ENCODE measurements around the gene KPNA2. TPM values are rescaled to one million over a fixed set of nuclear protein-coding genes. Genes with fewer than 3 reads are reported as not detected.
"Not testable (repeated sequence)": the region's sequence is repeated elsewhere in the genome, so short reads cannot be mapped to it uniquely, and the experiment has no call there.

The KPNA2 gene
- total RNA-seq, 1 experiment from 2014 or later: 211 TPM

GRCh38 chr17:68047890-68048542 lies 12.5 kb downstream of the KPNA2 start:
- not testable (repeated sequence) for H3K27me3 ChIP-seq, DNase-seq, H3K4me3 ChIP-seq, H3K9me3 ChIP-seq
- peaks cover 56% of the 10 kb centered on the region for H3K36me3 ChIP-seq

DNA sequence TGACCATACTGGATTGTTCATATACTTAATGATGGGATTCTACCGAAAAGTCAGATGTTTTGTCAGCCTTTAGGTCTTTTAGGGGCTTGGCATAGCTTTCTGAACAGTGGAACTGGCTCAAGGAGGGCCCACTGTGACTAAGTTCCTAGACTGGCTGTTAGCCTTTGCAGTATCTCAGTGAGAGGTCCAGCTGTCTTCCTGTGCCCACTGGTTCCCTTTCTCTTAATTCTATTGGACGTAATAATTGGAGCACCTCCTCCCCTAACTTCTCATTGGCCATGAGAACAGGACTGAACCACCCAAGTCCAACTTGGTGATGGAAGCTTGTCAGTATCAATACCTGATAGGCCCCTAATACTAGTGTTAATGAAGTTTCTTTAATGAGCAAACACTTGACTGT lies 13.5 kb downstream of the KPNA2 start:
- H3K9me3 ChIP-seq: no peaks in the 10 kb centered on the region
- no peak for DNase-seq
- H3K27me3 ChIP-seq: no peaks in the 10 kb centered on the region
- H3K4me3 ChIP-seq: no peak overlapping the region
- H3K36me3 ChIP-seq: peaks cover 46% of the 10 kb centered on the region

DNA sequence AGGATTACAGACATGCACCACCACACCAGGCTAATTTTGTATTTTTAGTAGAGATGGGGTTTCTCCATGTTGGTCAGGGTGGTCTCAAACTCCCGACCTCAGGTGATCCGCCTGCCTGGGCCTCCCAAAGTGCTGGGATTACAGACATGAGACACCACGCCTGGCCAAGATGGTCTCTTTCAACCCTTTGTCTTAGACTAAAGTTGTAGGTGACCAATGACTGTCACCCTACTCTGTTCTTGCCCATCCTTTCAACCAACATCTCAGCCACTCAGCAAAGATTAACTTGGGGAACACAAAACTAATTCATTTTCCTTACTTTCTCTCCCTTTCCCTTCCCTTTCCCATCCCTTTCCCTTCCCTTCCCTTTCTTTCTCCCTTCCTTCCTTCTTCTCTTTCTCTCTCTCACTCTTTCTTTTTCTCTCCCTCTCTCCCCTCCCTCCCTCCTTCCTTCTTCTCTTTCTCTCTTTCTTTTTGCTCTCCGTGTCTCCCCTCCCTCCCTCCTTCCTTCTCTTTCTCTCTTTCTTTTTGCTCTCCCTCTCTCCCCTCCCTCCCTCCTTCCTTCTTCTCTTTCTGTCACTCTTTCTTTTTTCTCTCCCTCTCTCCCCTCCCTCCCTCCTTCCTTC lies 14.4 kb downstream of the KPNA2 start:
- peaks cover 37% of the 10 kb centered on the region for H3K36me3 ChIP-seq
- not testable (repeated sequence) for H3K9me3 ChIP-seq, H3K4me3 ChIP-seq, DNase-seq, H3K27me3 ChIP-seq

- DNase-seq, H3K4me3 ChIP-seq: not testable (repeated sequence)
These were observed 16.1 kb downstream of the KPNA2 start for GRCh38 chr17:68051321-68052312.

GRCh38 chr17:68052810-68053209 lies 17.3 kb downstream of the KPNA2 start:
- peaks cover 8% of the 10 kb centered on the region; the same call in 1 of the 2 replicates for H3K36me3 ChIP-seq
- H3K9me3 ChIP-seq: no peaks in the 10 kb centered on the region
- H3K27me3 ChIP-seq: no peaks in the 10 kb centered on the region
- H3K4me3 ChIP-seq: no peak overlapping the region
- DNase-seq: no peak

More at GRCh38 chr17:68051321-68052312, 16.1 kb downstream of the KPNA2 start:
- H3K36me3 ChIP-seq: peaks cover 20% of the 10 kb centered on the region
- H3K27me3 ChIP-seq, H3K9me3 ChIP-seq: not testable (repeated sequence)

- H3K4me3 ChIP-seq: no peak overlapping the region
- H3K27me3 ChIP-seq: no peaks in the 10 kb centered on the region
- peak; percentile 62 for DNase-seq
- H3K36me3 ChIP-seq: peaks cover 2% of the 10 kb centered on the region; the same call in 1 of the 2 replicates
- H3K9me3 ChIP-seq: no peaks in the 10 kb centered on the region
These were observed 17.9 kb downstream of the KPNA2 start for GRCh38 chr17:68053231-68054013.

DNA sequence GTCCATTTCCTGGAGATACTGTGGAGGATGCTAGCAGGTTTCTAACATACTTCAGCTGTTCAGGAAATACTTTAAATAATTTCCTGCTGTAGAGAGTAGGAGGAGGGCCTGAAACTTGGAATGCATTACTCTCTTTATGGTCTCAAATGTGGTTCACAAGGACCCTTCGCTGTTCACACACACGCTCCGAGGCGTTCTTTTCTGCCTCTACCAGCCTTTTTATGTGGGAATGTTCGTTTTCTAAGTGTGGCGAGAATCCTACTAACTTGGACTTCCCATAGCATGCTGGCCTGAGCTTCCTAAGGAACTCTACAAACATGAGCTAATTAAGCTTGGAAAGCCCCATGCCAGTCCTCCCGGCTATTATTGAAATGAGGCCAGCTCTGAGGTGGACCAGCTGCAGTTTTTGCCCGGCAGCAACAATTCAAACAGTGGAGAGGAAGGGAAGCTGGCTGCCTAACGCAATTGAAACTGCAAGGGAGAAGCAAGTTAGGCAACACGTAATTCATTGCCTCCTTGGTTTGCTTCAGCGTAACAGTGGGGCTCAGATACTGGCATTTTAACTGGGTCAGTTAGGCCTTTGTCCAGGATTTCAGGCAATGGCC lies 18.9 kb downstream of the KPNA2 start:
- DNase-seq: peak; percentile 77
- H3K4me3 ChIP-seq: no peak overlapping the region

GRCh38 chr17:68057531-68057952 lies 22.0 kb downstream of the KPNA2 start:
- peak; percentile 61 for DNase-seq
- Histone ChIP-seq H3K36me3 (0 out of 2 replicates have a peak, but pooled peaks cover 2% of the 10 kb centered on the region), H3K4me3 (no peak overlapping the region), H3K9me3 (no peaks in the 10 kb centered on the region), H3K27me3 (no peaks in the 10 kb centered on the region)

More for the DNA sequence above, 18.9 kb downstream of the KPNA2 start:
- H3K27me3 ChIP-seq: no peaks in the 10 kb centered on the region
- H3K9me3 ChIP-seq: no peaks in the 10 kb centered on the region
- 0 out of 2 replicates have a peak, but pooled peaks cover 2% of the 10 kb centered on the region for H3K36me3 ChIP-seq

DNA sequence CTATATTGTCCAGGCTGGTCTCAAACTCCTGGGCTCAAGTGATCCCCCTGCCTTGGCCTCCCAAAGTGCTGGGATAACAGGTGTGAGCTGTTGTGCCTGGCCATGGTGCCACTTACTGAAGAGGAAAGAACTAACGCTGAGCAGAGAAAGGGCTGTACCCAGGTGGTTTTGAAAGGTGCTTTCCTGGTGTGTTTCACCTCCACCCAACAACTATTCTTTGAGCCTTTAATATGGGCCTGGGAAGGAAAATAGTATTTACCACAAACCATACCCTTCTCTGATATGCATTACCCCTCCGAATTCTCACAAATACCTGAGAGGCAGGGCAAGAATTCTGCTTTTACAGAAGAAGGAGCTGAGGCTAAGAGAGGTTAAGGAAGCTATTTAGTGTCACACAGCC lies 24.8 kb downstream of the KPNA2 start:
- no peak for DNase-seq
- no peaks in the 10 kb centered on the region for H3K9me3 ChIP-seq
- H3K36me3 ChIP-seq: no peaks in the 10 kb centered on the region
- H3K27me3 ChIP-seq: no peaks in the 10 kb centered on the region
- no peak overlapping the region for H3K4me3 ChIP-seq

- Histone ChIP-seq H3K27me3 (no peaks in the 10 kb centered on the region), H3K36me3 (no peaks in the 10 kb centered on the region), H3K9me3 (no peaks in the 10 kb centered on the region), H3K4me3 (no peak overlapping the region)
- no peak for DNase-seq
These were observed 26.2 kb downstream of the KPNA2 start for GRCh38 chr17:68061512-68062313.

DNA sequence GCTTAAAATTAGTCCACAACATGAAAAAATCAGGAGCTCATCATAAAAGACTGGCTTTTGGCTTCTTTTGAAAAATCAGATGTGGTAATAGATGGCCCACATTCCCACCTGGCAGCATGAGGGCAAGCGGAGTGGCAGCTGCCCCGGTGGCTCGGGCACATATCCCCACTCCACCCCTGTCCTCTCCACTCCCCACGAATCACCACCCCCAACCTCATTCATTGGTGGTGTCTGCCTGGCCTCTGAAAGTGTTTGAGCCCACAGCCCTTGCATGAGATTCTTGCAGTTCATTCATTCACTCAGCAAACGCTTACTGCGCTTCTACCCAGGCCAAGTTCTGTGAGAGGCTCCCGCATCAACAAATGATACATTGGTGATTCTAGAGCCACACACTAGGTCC lies 29.8 kb downstream of the KPNA2 start:
- H3K36me3 ChIP-seq, H3K9me3 ChIP-seq, H3K27me3 ChIP-seq, DNase-seq, H3K4me3 ChIP-seq: not testable (repeated sequence)

GRCh38 chr17:68068512-68068911 lies 33.0 kb downstream of the KPNA2 start:
- H3K27me3 ChIP-seq, DNase-seq, H3K9me3 ChIP-seq, H3K4me3 ChIP-seq, H3K36me3 ChIP-seq: not testable (repeated sequence)

- H3K27me3 ChIP-seq, H3K4me3 ChIP-seq, H3K36me3 ChIP-seq, H3K9me3 ChIP-seq: not testable (repeated sequence)
- DNase-seq: peak; percentile 43
These were observed 35.3 kb downstream of the KPNA2 start for GRCh38 chr17:68070582-68071444.

DNA sequence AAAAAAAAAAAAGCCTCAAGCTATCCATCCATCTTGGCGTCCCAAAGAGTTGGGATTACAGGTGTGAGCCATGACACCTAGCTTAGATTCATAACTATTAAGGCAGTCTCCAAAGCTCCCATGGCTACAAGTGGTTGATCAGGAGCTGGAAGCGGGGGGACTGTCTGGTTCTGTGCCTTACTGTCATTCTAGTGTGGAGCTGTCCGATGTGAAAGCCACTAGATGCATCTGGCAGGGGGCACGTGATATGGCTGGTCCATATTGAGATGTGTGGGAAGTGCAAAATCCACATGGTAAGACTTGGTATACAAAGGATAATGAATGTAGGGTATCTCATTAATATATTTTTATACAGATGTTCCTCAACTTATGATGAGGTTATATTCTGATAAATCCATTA lies 38.7 kb downstream of the KPNA2 start:
- H3K27me3 ChIP-seq: no peaks in the 10 kb centered on the region
- no peaks in the 10 kb centered on the region for H3K36me3 ChIP-seq
- H3K4me3 ChIP-seq: no peak overlapping the region
- no peak for DNase-seq
- H3K9me3 ChIP-seq: no peaks in the 10 kb centered on the region
